Lung (tissue), 12 donors: ENCODE measurements around the gene LMTK2. TPM values are rescaled to one million over a fixed set of nuclear protein-coding genes. Genes with fewer than 3 reads are reported as not detected.

ENCODE experiments used
- ATAC-seq: fragments of 200-7000 bp; cut with Tn5 transposase; one replicate; pipeline ENCODE4 v1.9.1; 2020; ENCODE audit warnings: moderate number of reproducible peaks; ENCODE audit not compliant: insufficient read depth, low FRiP score
- DNase-seq, 3 donors: peaks; one replicate each; pipeline ENCODE4 v3.0.0-alpha.2; 2013 to 2017
- H3K27ac ChIP-seq, 2 donors: one replicate each; pipeline ENCODE4 v1.5.1; 2013; ENCODE audit warnings: mild to moderate bottlenecking in 2 of 2, moderate library complexity in 2 of 2, control low read depth in 1 of 2, inconsistent platforms in 1 of 2, low read depth in 1 of 2, low read length in 1 of 2
- H3K27me3 ChIP-seq, 3 donors: one replicate each; pipeline ENCODE4 v1.5.1; 2013; ENCODE audit warnings: low read length in 2 of 3; ENCODE audit not compliant: control insufficient read depth in 3 of 3, insufficient read depth in 3 of 3
- H3K36me3 ChIP-seq, 4 donors: one replicate each; pipeline ENCODE4 v1.5.1; 2013; ENCODE audit warnings: low read length in 4 of 4, mild to moderate bottlenecking in 1 of 4, moderate library complexity in 1 of 4; ENCODE audit not compliant: control insufficient read depth in 4 of 4, insufficient read depth in 4 of 4
- H3K4me1 ChIP-seq, 5 donors: one replicate each; pipeline ENCODE4 v1.5.1; 2013; ENCODE audit warnings: low read length in 5 of 5, mild to moderate bottlenecking in 2 of 5, moderate library complexity in 1 of 5; ENCODE audit not compliant: control insufficient read depth in 5 of 5, insufficient read depth in 5 of 5
- H3K4me3 ChIP-seq: one replicate; pipeline ENCODE4 v1.5.1; 2013; ENCODE audit warnings: mild to moderate bottlenecking, control low read depth, moderate library complexity
- H3K9ac ChIP-seq, 2 donors: one replicate each; pipeline ENCODE4 v1.5.1; 2013; ENCODE audit warnings: low read length in 2 of 2, control low read depth in 1 of 2; ENCODE audit not compliant: insufficient read depth in 1 of 2
- H3K9me3 ChIP-seq, 4 donors: one replicate each; pipeline ENCODE4 v1.5.1; 2013; ENCODE audit warnings: low read length in 3 of 4, mild to moderate bottlenecking in 1 of 4, moderate library complexity in 1 of 4; ENCODE audit not compliant: control insufficient read depth in 4 of 4, insufficient read depth in 3 of 4
- CTCF ChIP-seq: IDR thresholded peaks from 2 replicates; pipeline ENCODE4 v1.5.1; 2012; ENCODE audit warnings: mild to moderate bottlenecking; ENCODE audit errors: control extremely low read depth, extremely low read depth
- WGBS, 2 donors: extraction: QIAGEN DNeasy Blood & Tissue Kit; methylation state at CpG; one replicate each; pipeline ENCODE4 v1.1.7; 2013; 5-methylcytosine and 5-hydroxymethylcytosine counted together
- polyA plus RNA-seq, 2 donors: library from polyadenylated mRNA; stranded (reverse); fragments of 200-250 nt; gene quantifications; one replicate each; pipeline ENCODE4 v1.2.1, GENCODE V29; 2013
- total RNA-seq, 2 donors: library from RNA; depleted of rRNA in 1 of 2; stranded (reverse); fragments of >200 nt in 1 of 2; gene quantifications; one replicate each; pipeline ENCODE4 v1.2.1, GENCODE V29; 2014 to 2021
- donor health status: control.
- donor health status: control.
- donor health status: Bipolar disorder and iron deficiency.
- donor health status: healthy.
- donor health status: DM: yes; HTN: yes; CAD: no.

The LMTK2 gene
- total and polyA plus RNA-seq, 4 donors: 6.6 to 25.8 (median 15.7) TPM

- H3K9ac ChIP-seq: no peak overlapping the region
- WGBS, 2 donors: 63 to 70% methylated on average over 4 of the region's 4 CpGs
- no peak overlapping the region for H3K4me3 ChIP-seq
- H3K36me3 ChIP-seq: peaks cover 0 to 2% (median 0%) of the 10 kb centered on the region in 4 donors
- no peak for TF ChIP-seq CTCF
- H3K9me3 ChIP-seq: no peaks in the 10 kb centered on the region
- no peak for ATAC-seq
- no peak for DNase-seq
- H3K27me3 ChIP-seq: no peaks in the 10 kb centered on the region
- no peak overlapping the region for H3K27ac ChIP-seq
- peaks cover 0 to 15% (median 3%) of the 10 kb centered on the region in 5 donors for H3K4me1 ChIP-seq
Measured at GRCh38 chr7:98130959-98131358, 24.3 kb downstream of the LMTK2 start.

GRCh38 chr7:98133181-98133580, 26.5 kb downstream of the LMTK2 start:
- Histone ChIP-seq H3K9ac (no peak overlapping the region), H3K4me3 (no peak overlapping the region), H3K27ac (peak overlapping the region in 1 of 2 donors; percentile 74), H3K9me3 (no peaks in the 10 kb centered on the region), H3K36me3 (peaks cover 0 to 6% (median 3%) of the 10 kb centered on the region in 4 donors), H3K4me1 (peaks cover 0 to 14% (median 3%) of the 10 kb centered on the region in 5 donors), H3K27me3 (no peaks in the 10 kb centered on the region)
- ATAC-seq (no peak), DNase-seq (no peak)
- 27 to 59% methylated on average over 4 of the region's 4 CpGs for WGBS, 2 donors
- no peak for TF ChIP-seq CTCF

- Histone ChIP-seq H3K36me3 (peaks cover 0 to 8% (median 4%) of the 10 kb centered on the region in 4 donors), H3K27me3 (no peaks in the 10 kb centered on the region), H3K9me3 (no peaks in the 10 kb centered on the region), H3K4me1 (peaks cover 0 to 14% (median 3%) of the 10 kb centered on the region in 5 donors), H3K27ac (peak overlapping the region in 1 of 2 donors; percentile 10), H3K9ac (no peak overlapping the region), H3K4me3 (no peak overlapping the region)
- ATAC-seq (no peak), DNase-seq (no peak)
- TF ChIP-seq CTCF: no peak
- 33 to 63% methylated on average over 4 of the region's 4 CpGs for WGBS, 2 donors
Measured at GRCh38 chr7:98133621-98134303, 27.1 kb downstream of the LMTK2 start.
